Aorta (tissue), 5 donors: Measurements from ENCODE around the gene IDUA. TPM values are rescaled to one million over a fixed set of nuclear protein-coding genes. Genes with fewer than 3 reads are reported as not detected.
"Not testable (repeated sequence)": the region's sequence is repeated elsewhere in the genome, so short reads cannot be mapped to it uniquely, and the experiment has no call there.

Source experiments
- ATAC-seq: fragments of 200-7000 bp; cut with Tn5 transposase; one replicate; pipeline ENCODE4 v1.9.1; 2022; ENCODE audit warnings: moderate library complexity; ENCODE audit not compliant: low FRiP score
- DNase-seq, 2 donors: peaks; one replicate each; pipeline ENCODE4 v3.0.0-alpha.2; 2020
- H3K27ac ChIP-seq, 2 donors: one replicate each; pipeline ENCODE4 v1.5.1; 2013; ENCODE audit warnings: low read length in 2 of 2, mild to moderate bottlenecking in 2 of 2, moderate library complexity in 2 of 2, control low read depth in 1 of 2, inconsistent platforms in 1 of 2, low read depth in 1 of 2
- H3K27me3 ChIP-seq, 2 donors: one replicate each; pipeline ENCODE4 v1.6.1; 2013; ENCODE audit warnings: control low read depth in 1 of 2, low read length in 1 of 2, mild to moderate bottlenecking in 1 of 2, moderate library complexity in 1 of 2; ENCODE audit not compliant: insufficient read depth in 2 of 2, control insufficient read depth in 1 of 2
- H3K36me3 ChIP-seq, 2 donors: one replicate each; pipeline ENCODE4 v1.6.1; 2013; ENCODE audit warnings: control low read depth in 1 of 2, low read length in 1 of 2, mild to moderate bottlenecking in 1 of 2; ENCODE audit not compliant: insufficient read depth in 2 of 2, control insufficient read depth in 1 of 2
- H3K4me1 ChIP-seq, 2 donors: one replicate each; pipeline ENCODE4 v1.6.1; 2013; ENCODE audit warnings: low read length in 2 of 2, control low read depth in 1 of 2, mild to moderate bottlenecking in 1 of 2, moderate library complexity in 1 of 2; ENCODE audit not compliant: insufficient read depth in 2 of 2, control insufficient read depth in 1 of 2
- H3K4me3 ChIP-seq, 2 donors: one replicate each; pipeline ENCODE4 v1.5.1; 2013; ENCODE audit warnings: low read length in 2 of 2, control low read depth in 1 of 2, mild to moderate bottlenecking in 1 of 2
- H3K9me3 ChIP-seq: one replicate; pipeline ENCODE4 v1.6.1; 2013; ENCODE audit warnings: mild to moderate bottlenecking, low read length; ENCODE audit not compliant: control insufficient read depth
- WGBS, 2 donors: extraction: QIAGEN DNeasy Blood & Tissue Kit; methylation state at CpG; one replicate each; pipeline ENCODE4 v1.1.7; 2013; 5-methylcytosine and 5-hydroxymethylcytosine counted together
- intact Hi-C, 2 donors: fragments of 100-400 bp; cut with DNase I; formaldehyde crosslinking; loops; one replicate each; pipeline versions ENCODE4 v1.14.2 to v1.15.0; 2022
- polyA plus RNA-seq, 2 donors: library from polyadenylated mRNA; stranded (reverse); fragments of 200-250 nt; gene quantifications; one replicate each; pipeline ENCODE4 v1.2.3, GENCODE V29; 2013
- total RNA-seq, 2 donors: library from RNA; stranded (reverse); fragmentation: NEBNext Ultra II Directional; extraction: Animal tissue kit (Norgen Biotek cat#: 25700); gene quantifications; one replicate each; pipeline ENCODE4 v1.2.1, GENCODE V29; 2021
- donor health status: healthy with polysubstance abuse.
- donor health status: Bipolar disorder and iron deficiency.
- donor health status: DM: no; HTN: no; CAD: no.
- donor health status: DM: no; HTN: no; CAD: no.
- donor health status: DM: yes; HTN: yes; CAD: no.

The IDUA gene
- total and polyA plus RNA-seq, 4 donors: 5.9 to 44.2 (median 35.0) TPM

DNA sequence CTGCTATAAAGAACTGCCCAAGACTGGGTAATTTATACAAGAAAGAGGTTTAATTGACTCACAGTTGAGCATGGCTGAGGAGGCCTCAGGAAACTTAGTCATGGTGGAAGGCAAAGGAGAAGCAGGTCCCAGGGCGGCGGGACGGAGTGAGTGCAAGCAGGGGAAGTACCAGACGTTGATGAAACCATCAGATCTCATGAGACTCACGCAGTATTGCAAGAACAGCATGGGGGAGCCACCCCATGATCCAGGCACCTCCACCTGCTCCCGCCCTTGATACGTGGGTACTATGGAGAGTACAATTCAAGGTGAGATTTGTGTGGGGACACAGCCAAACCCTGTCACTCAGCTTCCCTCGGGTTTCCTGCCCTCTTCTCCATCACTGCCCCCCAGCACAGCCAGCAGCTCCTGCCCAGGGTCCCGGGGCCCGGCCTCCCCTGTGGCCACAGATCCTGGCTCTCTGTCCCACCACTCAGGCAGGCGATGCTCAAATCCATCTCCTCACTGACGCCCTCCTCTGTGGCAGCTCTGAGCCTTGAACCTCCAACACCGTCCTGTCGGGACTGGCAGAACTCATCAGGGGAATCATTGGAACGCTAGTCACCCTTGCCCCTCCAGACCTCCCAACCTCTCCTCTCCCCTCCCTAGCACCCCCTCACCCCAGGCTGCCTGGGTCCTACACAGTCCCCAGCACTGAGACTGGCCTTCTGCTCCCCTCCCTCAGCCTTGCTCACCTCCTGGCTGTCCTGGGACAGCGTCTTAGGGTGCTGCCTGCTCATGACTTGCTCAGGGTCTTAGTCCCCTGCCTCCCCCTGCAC, 62.1 kb downstream of the IDUA start:
- peak in 1 of 2 donors; percentile 43 for DNase-seq

DNA sequence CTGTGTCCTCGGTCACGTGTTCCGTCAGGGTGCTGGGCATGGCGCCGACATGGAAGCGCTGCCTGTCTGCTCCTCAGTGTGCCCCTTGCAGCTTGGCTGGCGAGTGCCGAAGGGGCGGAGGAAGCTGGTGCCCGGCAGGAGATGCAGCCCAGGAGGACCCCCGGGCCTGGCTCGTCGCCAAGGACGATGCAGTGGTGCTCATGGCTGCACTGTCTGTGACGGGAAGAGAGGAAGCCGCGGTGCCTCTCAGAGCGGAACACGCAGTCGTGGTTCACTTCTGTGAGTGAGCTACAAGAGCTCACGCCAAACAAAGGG, 62.7 kb downstream of the IDUA start:
- no peaks in the 10 kb centered on the region for H3K27me3 ChIP-seq
- WGBS, 2 donors: 82 to 85% methylated on average over 21 of the region's 21 CpGs
- intact Hi-C loops: loop anchor here in 1 of 2 donors (10.0 kb wide), 1 partner anchor 665 kb away; the partner anchor contains the start of gene SLBP

More for the DNA sequence above, 62.1 kb downstream of the IDUA start:
- H3K9me3 ChIP-seq: no peaks in the 10 kb centered on the region
- no peaks in the 10 kb centered on the region for H3K36me3 ChIP-seq
- H3K4me1 ChIP-seq: no peaks in the 10 kb centered on the region
- intact Hi-C loops: loop anchor here in 1 of 2 donors (10.0 kb wide), 1 partner anchor 666 kb away; the partner anchor contains the start of gene SLBP
- H3K27ac ChIP-seq: no peak overlapping the region
- no peak for ATAC-seq
- H3K4me3 ChIP-seq: no peak overlapping the region
- H3K27me3 ChIP-seq: no peaks in the 10 kb centered on the region
- WGBS, 2 donors: 84 to 91% methylated on average over 16 of the region's 16 CpGs

DNA sequence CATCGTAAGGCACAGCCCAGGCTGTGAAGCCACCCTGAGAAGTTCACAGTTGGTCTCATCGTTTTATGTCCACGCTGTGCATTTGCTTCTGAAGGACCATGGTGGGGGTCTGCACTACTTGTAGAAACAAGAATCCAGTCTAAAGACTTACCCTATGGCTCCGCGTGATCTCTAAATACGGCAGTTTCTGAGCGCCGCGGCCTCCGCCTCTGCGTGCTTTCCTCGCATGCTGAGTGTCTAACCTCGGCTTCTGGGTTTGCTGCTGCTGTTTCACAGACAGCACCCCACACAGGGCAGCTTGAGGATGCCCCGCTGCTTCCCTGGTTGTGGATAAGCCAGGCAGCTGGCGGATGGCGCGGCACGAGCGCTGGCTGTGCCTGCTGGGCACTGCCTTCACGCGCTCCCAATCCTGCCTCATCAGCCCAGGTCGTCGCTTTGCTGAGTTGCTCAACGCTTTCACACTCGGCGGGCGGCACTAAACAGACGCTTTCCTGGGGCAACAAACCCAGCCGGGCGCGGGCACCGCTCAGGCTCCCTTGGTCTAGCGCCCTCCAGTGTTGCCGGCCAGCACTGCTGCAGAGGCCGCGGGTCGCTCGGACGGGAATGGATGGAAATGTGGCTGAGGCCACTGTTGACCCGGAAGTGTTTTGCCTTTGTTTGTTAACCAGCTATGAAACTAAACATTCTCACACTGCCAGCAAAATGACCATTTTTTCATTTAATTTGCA, 63.8 kb downstream of the IDUA start:
- ATAC-seq (no peak), DNase-seq (peak in 1 of 2 donors; percentile 48)
- Histone ChIP-seq H3K9me3 (no peaks in the 10 kb centered on the region), H3K27me3 (no peaks in the 10 kb centered on the region), H3K4me1 (no peaks in the 10 kb centered on the region), H3K36me3 (no peaks in the 10 kb centered on the region), H3K4me3 (no peak overlapping the region), H3K27ac (no peak overlapping the region)
- WGBS, 2 donors: 61 to 79% methylated on average over 40 of the region's 40 CpGs
- intact Hi-C loops: no loop called here

More for the DNA sequence above, 62.7 kb downstream of the IDUA start:
- ATAC-seq: no peak
- Histone ChIP-seq H3K4me1 (no peaks in the 10 kb centered on the region), H3K9me3 (no peaks in the 10 kb centered on the region), H3K4me3 (no peak overlapping the region), H3K27ac (no peak overlapping the region), H3K36me3 (no peaks in the 10 kb centered on the region)
- peak in 1 of 2 donors; percentile 40 for DNase-seq

DNA sequence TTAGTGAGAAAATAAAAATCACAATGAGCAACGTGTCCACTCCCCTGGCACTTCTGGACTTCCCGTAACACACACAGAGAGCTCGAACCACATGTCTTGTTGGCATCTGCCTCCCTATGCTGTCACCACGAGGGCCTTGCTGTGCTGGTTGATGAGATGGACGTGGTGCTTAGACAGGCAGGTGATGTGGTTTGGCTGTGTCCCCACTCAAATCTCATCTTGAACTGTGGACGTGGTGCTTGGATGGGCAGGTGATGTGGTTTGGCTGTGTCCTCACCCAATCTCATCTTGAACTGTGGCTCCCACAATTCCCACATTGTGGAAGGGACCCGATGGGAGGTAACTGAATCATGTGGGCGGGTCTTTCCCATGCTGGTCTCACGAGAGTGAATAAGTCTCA, 64.6 kb downstream of the IDUA start:
- Histone ChIP-seq H3K9me3 (no peaks in the 10 kb centered on the region), H3K4me3 (no peak overlapping the region), H3K4me1 (no peaks in the 10 kb centered on the region), H3K27me3 (no peaks in the 10 kb centered on the region), H3K36me3 (no peaks in the 10 kb centered on the region), H3K27ac (no peak overlapping the region)
- ATAC-seq (no peak), DNase-seq (no peak)
- intact Hi-C loops: no loop called here
- WGBS, 2 donors: 71 to 72% methylated on average over 9 of the region's 9 CpGs

DNA sequence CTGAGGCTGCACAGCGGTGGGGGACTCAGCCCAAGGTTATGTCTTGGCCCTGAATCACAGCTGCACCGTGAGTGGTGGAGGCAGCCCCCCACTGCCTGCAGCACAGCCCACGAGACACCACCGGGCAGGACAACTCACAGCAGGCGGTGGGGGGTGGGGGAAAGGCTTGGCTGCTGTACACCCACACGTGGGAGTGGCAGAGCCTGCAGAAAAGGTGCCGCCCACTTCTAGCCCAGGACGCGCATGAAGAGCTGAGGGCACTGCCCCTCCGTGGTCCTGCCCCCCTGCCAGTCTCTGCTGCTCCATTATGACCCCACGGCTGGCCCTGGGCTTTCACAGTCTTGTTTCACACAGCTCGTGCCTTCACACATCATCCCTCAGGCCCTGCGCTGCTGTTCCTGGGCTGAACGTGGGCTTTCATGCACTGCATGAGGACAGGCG, 65.4 kb downstream of the IDUA start:
- H3K4me3 ChIP-seq: no peak overlapping the region
- intact Hi-C loops: no loop called here
- H3K9me3 ChIP-seq: no peaks in the 10 kb centered on the region
- H3K27ac ChIP-seq: no peak overlapping the region
- H3K27me3 ChIP-seq: no peaks in the 10 kb centered on the region
- 58 to 64% methylated on average over 15 of the region's 15 CpGs for WGBS, 2 donors
- ATAC-seq (no peak), DNase-seq (peak in 1 of 2 donors; percentile 42)
- H3K36me3 ChIP-seq: no peaks in the 10 kb centered on the region
- H3K4me1 ChIP-seq: no peaks in the 10 kb centered on the region

DNA sequence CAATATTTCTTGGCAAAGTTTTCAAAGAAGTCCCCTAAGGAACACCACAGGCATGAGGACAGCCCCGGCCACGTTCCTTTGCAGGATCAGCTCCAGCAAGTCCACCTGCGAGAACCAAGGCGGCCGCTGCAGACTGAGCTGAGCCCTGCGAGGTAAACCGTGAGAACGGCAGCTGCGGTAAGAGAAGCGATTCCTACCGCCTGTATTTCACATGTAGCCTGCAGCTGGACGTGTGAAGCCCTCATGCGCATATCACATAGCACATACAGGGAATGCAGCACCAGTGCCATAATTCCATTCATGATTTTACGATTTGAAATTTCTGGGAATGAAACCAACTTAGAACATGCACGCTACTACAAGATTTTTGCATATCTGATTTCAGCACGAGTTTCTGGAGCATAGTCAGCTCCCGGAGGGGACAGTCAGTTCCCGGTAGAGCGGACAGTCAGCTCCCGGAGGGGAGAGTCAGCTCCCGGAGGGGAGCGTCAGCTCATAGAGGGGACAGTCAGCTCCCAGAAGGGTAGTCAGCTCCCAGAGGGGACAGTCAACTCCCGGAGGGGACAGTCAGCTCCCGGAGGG, 66.3 kb downstream of the IDUA start:
- intact Hi-C loops: no loop called here
- DNase-seq: peak in 1 of 2 donors; percentile 41
- Histone ChIP-seq H3K9me3 (no peaks in the 10 kb centered on the region), H3K36me3 (no peaks in the 10 kb centered on the region), H3K27ac (no peak overlapping the region), H3K4me3 (no peak overlapping the region), H3K27me3 (no peaks in the 10 kb centered on the region), H3K4me1 (no peaks in the 10 kb centered on the region)
- WGBS, 2 donors: 8 to 15% methylated on average over 24 of the region's 24 CpGs
- ATAC-seq: no peak

DNA sequence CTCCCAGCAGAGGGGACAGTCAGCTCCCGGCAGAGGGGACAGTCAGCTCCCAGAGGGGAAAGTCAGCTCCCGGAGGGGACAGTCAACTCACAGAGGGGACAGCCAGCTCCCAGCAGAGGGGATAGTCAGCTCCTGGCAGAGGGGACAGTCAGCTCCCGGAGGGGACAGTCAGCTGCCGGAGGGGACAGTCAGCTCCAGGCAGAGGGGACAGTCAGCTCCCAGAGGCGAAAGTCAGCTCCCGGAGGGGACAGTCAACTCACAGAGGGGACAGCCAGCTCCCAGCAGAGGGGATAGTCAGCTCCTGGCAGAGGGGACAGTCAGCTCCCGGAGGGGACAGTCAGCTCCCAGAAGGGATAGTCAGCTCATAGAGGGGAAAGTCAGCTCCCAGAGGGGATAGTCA, 67.0 kb downstream of the IDUA start:
- H3K27me3 ChIP-seq, H3K9me3 ChIP-seq, H3K4me3 ChIP-seq, ATAC-seq, intact Hi-C loops, H3K36me3 ChIP-seq, H3K4me1 ChIP-seq, H3K27ac ChIP-seq: not testable (repeated sequence)
- DNase-seq: peak in 1 of 2 donors; percentile 30
- 48 to 55% methylated on average over 6 to 7 of the region's 7 CpGs for WGBS, 2 donors
